OCI-LY7 (cell line): ENCODE measurements around the gene RNF17. TPM values are rescaled to one million over a fixed set of nuclear protein-coding genes. Genes with fewer than 3 reads are reported as not detected.

Source experiments
- BruUV-seq: library from RNA; stranded (reverse); fragments of 400-500 nt; replicated peaks from 2 replicates; lab custom pipeline; 2021; lab: Mats Ljungman, UMichigan
- CTCF ChIA-PET: fragments of 300-600 bp; sonication (Branson Sonifier 250); formaldehyde crosslinking; loops from one replicate; lab custom pipeline; 2022; ENCODE audit warnings: antibody characterized with exemption; ENCODE audit not compliant: unreplicated experiment; lab: Charles Lee
- POLR2A ChIA-PET: fragments of 300-600 bp; sonication (Branson Sonifier 250); formaldehyde crosslinking; loops from one replicate; lab custom pipeline; 2022; ENCODE audit warnings: antibody characterized with exemption; lab: Charles Lee
- DNase-seq: peaks from one replicate; pipeline ENCODE4 v3.0.0-alpha.2; 2015; ENCODE audit warnings: low spot score
- H2AFZ ChIP-seq: fragments of 200-600 bp; sonication (generic), shearing (Covaris generic); 2 replicates; pipeline ENCODE4 v1.6.1; 2014; ENCODE audit warnings: mild to moderate bottlenecking, antibody characterized with exemption, low read length, moderate library complexity
- H3K27ac ChIP-seq: fragments of 200-600 bp; sonication (generic); 2 replicates; pipeline ENCODE4 v1.5.1; 2014; ENCODE audit warnings: mixed run types, low read depth, mild to moderate bottlenecking, moderate library complexity, low read length, inconsistent platforms; ENCODE audit not compliant: poor library complexity, severe bottlenecking
- H3K36me3 ChIP-seq: fragments of 200-600 bp; sonication (generic); 2 replicates; pipeline ENCODE4 v1.6.1; 2014; ENCODE audit warnings: mild to moderate bottlenecking, antibody characterized with exemption, low read length, moderate library complexity, mixed read lengths; ENCODE audit not compliant: insufficient read depth
- H3K4me1 ChIP-seq: fragments of 200-600 bp; sonication (generic); 2 replicates; pipeline ENCODE4 v1.5.1; 2014; ENCODE audit warnings: mild to moderate bottlenecking, low read length; ENCODE audit not compliant: insufficient read depth, poor library complexity, severe bottlenecking
- H3K4me2 ChIP-seq: fragments of 200-600 bp; sonication (generic); 2 replicates; pipeline ENCODE4 v1.6.1; 2014; ENCODE audit warnings: mild to moderate bottlenecking, low read length
- H3K4me3 ChIP-seq: fragments of 200-600 bp; sonication (generic); 2 replicates; pipeline ENCODE4 v1.5.1; 2014; ENCODE audit warnings: mild to moderate bottlenecking, low read depth, low read length; ENCODE audit not compliant: poor library complexity, severe bottlenecking
- H3K79me2 ChIP-seq: fragments of 200-600 bp; sonication (generic); 2 replicates; pipeline ENCODE4 v1.6.1; 2016; ENCODE audit warnings: low read depth, mild to moderate bottlenecking, low read length, moderate library complexity, mixed read lengths; ENCODE audit not compliant: insufficient read depth
- H3K9me2 ChIP-seq: fragments of 200-600 bp; sonication (generic); 2 replicates; pipeline ENCODE4 v1.6.1; 2016; ENCODE audit warnings: mild to moderate bottlenecking, low read length, mixed read lengths; ENCODE audit not compliant: insufficient read depth
- H3K9me3 ChIP-seq: fragments of 200-600 bp; sonication (generic); 2 replicates; pipeline ENCODE4 v1.6.1; 2014; ENCODE audit warnings: mild to moderate bottlenecking, mixed run types, low read length, mixed read lengths
- H4K20me1 ChIP-seq: fragments of 200-600 bp; sonication (generic); 2 replicates; pipeline ENCODE4 v1.6.1; 2014; ENCODE audit warnings: mild to moderate bottlenecking, antibody characterized with exemption, low read length, moderate library complexity, mixed read lengths; ENCODE audit not compliant: insufficient read depth
- EZH2phosphoT487 ChIP-seq: fragments of 200-600 bp; sonication (generic); IDR thresholded peaks from 2 replicates; pipeline ENCODE4 v1.6.1; 2018; ENCODE audit warnings: low read depth, borderline replicate concordance, mild to moderate bottlenecking, mixed run types, antibody characterized with exemption, low read length, moderate library complexity, mixed read lengths
- intact Hi-C: fragments of 100-400 bp; cut with micrococcal nuclease; formaldehyde crosslinking; loops from one replicate; pipeline ENCODE4 v1.10.0; 2022; ENCODE audit not compliant: unreplicated experiment
- total RNA-seq, 2 experiments: library from RNA; depleted of rRNA in 1 of 2; stranded (reverse); fragments of >200 nt in 1 of 2; shearing (Covaris generic) in 1 of 2; gene quantifications; 2 replicates each; pipeline ENCODE4 v1.2.3, GENCODE V29; 2014 to 2022
- TF ChIP-seq, protein P1 (sequence below): fragments of 200-600 bp; sonication (generic); conservative IDR thresholded peaks from 2 replicates; pipeline ENCODE4 v1.5.1; 2014; ENCODE audit warnings: mild to moderate bottlenecking, antibody characterized with exemption, low read length, moderate library complexity, mixed read lengths

The RNF17 gene
- total RNA-seq, 2 experiments from 2014 or later: not detected

- no peaks in the 10 kb centered on the region for H3K4me1 ChIP-seq
- POLR2A ChIA-PET: interaction anchor here (0.6 to 1.4 kb wide), 3 partner anchors 10 to 18 kb away, joined by 3 to 5 read pairs (median 4); no protein-coding TSS in a partner anchor
- no peak overlapping the region for H3K4me2 ChIP-seq
- no peak overlapping the region for H2AFZ ChIP-seq
- no peak for DNase-seq
- CTCF ChIA-PET: interaction anchor here (0.5 kb wide), 1 partner anchor 99 kb away, joined by 3 read pairs; no protein-coding TSS in a partner anchor
- no peaks in the 10 kb centered on the region for H3K9me2 ChIP-seq
- no peaks in the 10 kb centered on the region for H3K79me2 ChIP-seq
- H3K9me3 ChIP-seq: no peaks in the 10 kb centered on the region
- TF ChIP-seq, protein P1, sequence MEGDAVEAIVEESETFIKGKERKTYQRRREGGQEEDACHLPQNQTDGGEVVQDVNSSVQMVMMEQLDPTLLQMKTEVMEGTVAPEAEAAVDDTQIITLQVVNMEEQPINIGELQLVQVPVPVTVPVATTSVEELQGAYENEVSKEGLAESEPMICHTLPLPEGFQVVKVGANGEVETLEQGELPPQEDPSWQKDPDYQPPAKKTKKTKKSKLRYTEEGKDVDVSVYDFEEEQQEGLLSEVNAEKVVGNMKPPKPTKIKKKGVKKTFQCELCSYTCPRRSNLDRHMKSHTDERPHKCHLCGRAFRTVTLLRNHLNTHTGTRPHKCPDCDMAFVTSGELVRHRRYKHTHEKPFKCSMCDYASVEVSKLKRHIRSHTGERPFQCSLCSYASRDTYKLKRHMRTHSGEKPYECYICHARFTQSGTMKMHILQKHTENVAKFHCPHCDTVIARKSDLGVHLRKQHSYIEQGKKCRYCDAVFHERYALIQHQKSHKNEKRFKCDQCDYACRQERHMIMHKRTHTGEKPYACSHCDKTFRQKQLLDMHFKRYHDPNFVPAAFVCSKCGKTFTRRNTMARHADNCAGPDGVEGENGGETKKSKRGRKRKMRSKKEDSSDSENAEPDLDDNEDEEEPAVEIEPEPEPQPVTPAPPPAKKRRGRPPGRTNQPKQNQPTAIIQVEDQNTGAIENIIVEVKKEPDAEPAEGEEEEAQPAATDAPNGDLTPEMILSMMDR: peak; percentile 55
- no peak for TF ChIP-seq EZH2phosphoT487
- no peak overlapping the region for H3K27ac ChIP-seq
- intact Hi-C loops: no loop called here
- H4K20me1 ChIP-seq: no peaks in the 10 kb centered on the region
- no peaks in the 10 kb centered on the region for H3K36me3 ChIP-seq
- H3K4me3 ChIP-seq: no peak overlapping the region
- no TSS peak for BruUV-seq
These were observed 95.0 kb downstream of the RNF17 start for GRCh38 chr13:24858953-24859352.

DNA sequence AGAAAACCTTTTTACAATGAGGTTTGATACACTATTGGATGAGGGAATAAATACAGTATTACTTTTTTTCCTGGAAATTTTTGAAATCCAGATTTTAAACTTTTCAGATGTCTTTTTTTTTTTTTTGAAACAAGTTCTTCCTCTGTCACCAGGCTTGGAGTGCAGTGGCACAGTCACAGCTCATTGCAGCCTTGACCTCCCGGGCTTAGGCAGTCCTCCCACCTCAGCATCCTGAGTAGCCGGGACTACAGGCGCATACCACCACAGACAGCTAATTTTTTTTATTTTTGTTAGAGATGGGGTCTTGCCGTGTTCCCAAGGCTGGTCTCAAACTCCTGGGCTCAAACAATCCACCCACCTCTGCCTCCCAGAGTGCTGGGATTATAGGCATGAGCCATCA lies 96.8 kb downstream of the RNF17 start:
- Histone ChIP-seq H3K4me3 (no peak overlapping the region), H3K36me3 (no peaks in the 10 kb centered on the region), H3K4me2 (no peak overlapping the region), H3K79me2 (no peaks in the 10 kb centered on the region), H3K4me1 (no peaks in the 10 kb centered on the region), H3K9me2 (no peaks in the 10 kb centered on the region), H4K20me1 (no peaks in the 10 kb centered on the region), H3K27ac (no peak overlapping the region), H3K9me3 (no peaks in the 10 kb centered on the region), H2AFZ (no peak overlapping the region)
- TF ChIP-seq, protein P1: no peak
- TF ChIP-seq EZH2phosphoT487: no peak
- ChIA-PET CTCF (no interaction called here), POLR2A (interaction anchor here (0.6 to 1.0 kb wide), 2 partner anchors 21 to 138 kb away, joined by 3 read pairs; no protein-coding TSS in a partner anchor)
- DNase-seq: no peak
- no TSS peak for BruUV-seq
- intact Hi-C loops: no loop called here

- no peak for TF ChIP-seq EZH2phosphoT487
- H2AFZ ChIP-seq: no peak overlapping the region
- intact Hi-C loops: no loop called here
- H3K4me3 ChIP-seq: no peak overlapping the region
- no peak for DNase-seq
- H3K79me2 ChIP-seq: no peaks in the 10 kb centered on the region
- no peak overlapping the region for H3K4me2 ChIP-seq
- H3K9me2 ChIP-seq: no peaks in the 10 kb centered on the region
- no peaks in the 10 kb centered on the region for H3K9me3 ChIP-seq
- CTCF ChIA-PET: no interaction called here
- H4K20me1 ChIP-seq: no peaks in the 10 kb centered on the region
- H3K4me1 ChIP-seq: no peaks in the 10 kb centered on the region
- no peak overlapping the region for H3K27ac ChIP-seq
- BruUV-seq: no TSS peak
- POLR2A ChIA-PET: interaction anchor here (1.0 kb wide), 1 partner anchor 20 kb away, joined by 3 read pairs; no protein-coding TSS in a partner anchor
- no peaks in the 10 kb centered on the region for H3K36me3 ChIP-seq
These were observed 97.8 kb downstream of the RNF17 start for GRCh38 chr13:24861617-24862362.
